ENCODE results near the gene PKP4.

The PKP4 gene

DNA sequence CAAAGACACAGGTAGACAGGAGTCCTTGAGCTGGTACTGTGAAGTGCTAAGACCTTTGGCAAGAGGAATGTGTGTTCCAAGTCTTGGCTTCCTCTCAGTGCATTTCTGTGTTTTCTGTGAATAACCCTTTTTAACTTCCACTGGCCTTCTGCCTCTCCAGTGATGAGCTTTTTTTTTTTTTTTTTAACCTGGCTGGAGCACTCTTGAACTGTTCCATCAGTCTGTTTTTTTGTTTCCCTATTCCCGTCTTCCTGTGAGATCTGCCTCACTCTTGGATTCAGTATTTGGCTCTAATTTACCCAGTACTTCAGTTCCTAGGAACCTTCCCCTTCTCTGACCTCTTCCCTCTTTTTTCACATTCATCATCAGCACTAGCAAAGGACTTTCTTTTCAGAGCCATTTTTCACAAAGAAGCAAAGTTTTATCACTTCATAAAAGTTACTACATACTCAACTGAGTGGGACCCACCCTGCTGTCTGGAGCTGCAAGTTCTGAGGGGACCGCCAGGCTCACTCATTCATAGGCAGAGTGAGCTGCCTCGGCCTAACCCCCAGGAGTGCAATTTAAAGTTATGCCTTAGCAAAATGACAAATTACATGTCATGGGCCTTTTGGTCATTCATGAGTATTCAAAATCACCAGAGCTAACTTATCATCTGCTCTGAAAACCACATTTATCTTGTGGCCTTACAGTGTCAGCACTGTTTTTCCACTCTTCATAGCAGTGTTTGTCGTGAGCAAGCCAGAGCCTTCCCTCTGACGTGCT, 211.4 kb downstream of the PKP4 start:
- no peak for DNase-seq (ENCODE audit: extremely low spot score)
- CTCF ChIA-PET: no interaction called here
- TF ChIP-seq CTBP1 (IDR thresholded peaks at IDR 0.05; ENCODE audit: borderline replicate concordance) (no peak), ELF4 (IDR thresholded peaks at IDR 0.05) (no peak), SP1 (IDR thresholded peaks at IDR 0.05) (no peak), NFRKB (IDR thresholded peaks at IDR 0.05) (no peak), FOXM1 (IDR thresholded peaks at IDR 0.05; ENCODE audit: borderline replicate concordance) (no peak), L3MBTL2 (conservative IDR thresholded peaks at IDR 0.05) (no peak), SUZ12 (IDR thresholded peaks at IDR 0.05) (no peak), HDGF (IDR thresholded peaks at IDR 0.05; ENCODE audit: borderline replicate concordance) (no peak), FOXA1 (IDR thresholded peaks at IDR 0.05) (no peak), FOXK2 (IDR thresholded peaks at IDR 0.05) (no peak), BHLHE40 (IDR thresholded peaks at IDR 0.05; ENCODE audit: borderline replicate concordance) (no peak), LEF1 (IDR thresholded peaks at IDR 0.05; ENCODE audit: borderline replicate concordance) (no peak), ARNT (IDR thresholded peaks at IDR 0.05) (no peak), ZNF384 (IDR thresholded peaks at IDR 0.05) (no peak), TARDBP (IDR thresholded peaks at IDR 0.05) (no peak)
- TF ChIP-seq, protein P1, sequence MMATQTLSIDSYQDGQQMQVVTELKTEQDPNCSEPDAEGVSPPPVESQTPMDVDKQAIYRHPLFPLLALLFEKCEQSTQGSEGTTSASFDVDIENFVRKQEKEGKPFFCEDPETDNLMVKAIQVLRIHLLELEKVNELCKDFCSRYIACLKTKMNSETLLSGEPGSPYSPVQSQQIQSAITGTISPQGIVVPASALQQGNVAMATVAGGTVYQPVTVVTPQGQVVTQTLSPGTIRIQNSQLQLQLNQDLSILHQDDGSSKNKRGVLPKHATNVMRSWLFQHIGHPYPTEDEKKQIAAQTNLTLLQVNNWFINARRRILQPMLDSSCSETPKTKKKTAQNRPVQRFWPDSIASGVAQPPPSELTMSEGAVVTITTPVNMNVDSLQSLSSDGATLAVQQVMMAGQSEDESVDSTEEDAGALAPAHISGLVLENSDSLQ (IDR thresholded peaks at IDR 0.05): no peak
- POLR2A ChIA-PET: no interaction called here

DNA sequence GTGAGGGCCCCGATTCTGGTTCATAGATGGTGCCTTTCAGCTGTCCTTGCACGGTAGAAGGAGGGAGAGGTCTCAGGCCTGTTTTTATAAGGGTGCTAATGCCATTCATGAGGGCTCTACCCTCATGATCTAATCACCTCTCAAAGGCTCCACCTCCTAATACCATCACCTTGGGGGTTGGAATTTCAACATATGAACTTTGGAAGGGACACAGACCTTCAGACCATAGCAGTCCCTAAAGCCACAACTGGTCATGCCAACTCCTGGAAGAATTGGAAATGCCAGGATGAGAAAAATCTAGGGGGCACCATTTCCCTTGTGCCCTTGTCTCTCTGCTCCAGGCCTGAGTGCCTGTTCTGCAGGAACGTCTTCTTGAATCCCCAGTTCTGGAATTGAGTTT, 213.5 kb downstream of the PKP4 start:
- no peak for DNase-seq (ENCODE audit: extremely low spot score)
- ChIA-PET CTCF (no interaction called here), POLR2A (no interaction called here)
- TF ChIP-seq FOXK2 (IDR thresholded peaks at IDR 0.05): no peak

- no peak for TF ChIP-seq L3MBTL2 (conservative IDR thresholded peaks at IDR 0.05)
- TF ChIP-seq NFRKB (IDR thresholded peaks at IDR 0.05): no peak
- no peak for TF ChIP-seq ARNT (IDR thresholded peaks at IDR 0.05)
- no peak for TF ChIP-seq HDGF (IDR thresholded peaks at IDR 0.05; ENCODE audit: borderline replicate concordance)
- TF ChIP-seq, protein P1 (IDR thresholded peaks at IDR 0.05): no peak
- no peak for TF ChIP-seq FOXM1 (IDR thresholded peaks at IDR 0.05; ENCODE audit: borderline replicate concordance)
- no peak for TF ChIP-seq CTBP1 (IDR thresholded peaks at IDR 0.05; ENCODE audit: borderline replicate concordance)
- TF ChIP-seq SUZ12 (IDR thresholded peaks at IDR 0.05): no peak
- TF ChIP-seq SP1 (IDR thresholded peaks at IDR 0.05): no peak
- TF ChIP-seq ZNF384 (IDR thresholded peaks at IDR 0.05): no peak
- no peak for TF ChIP-seq TARDBP (IDR thresholded peaks at IDR 0.05)
- TF ChIP-seq BHLHE40 (IDR thresholded peaks at IDR 0.05; ENCODE audit: borderline replicate concordance): no peak
- TF ChIP-seq ELF4 (IDR thresholded peaks at IDR 0.05): no peak
- TF ChIP-seq FOXA1 (IDR thresholded peaks at IDR 0.05): no peak
- TF ChIP-seq LEF1 (IDR thresholded peaks at IDR 0.05; ENCODE audit: borderline replicate concordance): no peak
- no peak for TF ChIP-seq FOXK2 (IDR thresholded peaks at IDR 0.05)
- no peak for DNase-seq (ENCODE audit: extremely low spot score)
- ChIA-PET POLR2A (no interaction called here), CTCF (no interaction called here)
Measured at GRCh38 chr2:158671360-158672245, 214.9 kb downstream of the PKP4 start.

- POLR2A ChIA-PET: no interaction called here
- CTCF ChIA-PET: no interaction called here
- DNase-seq (ENCODE audit: extremely low spot score): no peak
- TF ChIP-seq FOXK2 (IDR thresholded peaks at IDR 0.05) (no peak), HDGF (IDR thresholded peaks at IDR 0.05; ENCODE audit: borderline replicate concordance) (no peak), SUZ12 (IDR thresholded peaks at IDR 0.05) (no peak), ARNT (IDR thresholded peaks at IDR 0.05) (no peak), TARDBP (IDR thresholded peaks at IDR 0.05) (no peak), ZNF384 (IDR thresholded peaks at IDR 0.05) (no peak)
Measured at GRCh38 chr2:158676295-158676694, 219.5 kb downstream of the PKP4 start.

- ChIA-PET CTCF (no interaction called here), POLR2A (no interaction called here)
- DNase-seq (ENCODE audit: extremely low spot score): no peak
- no peak for TF ChIP-seq TARDBP (IDR thresholded peaks at IDR 0.05)
- no peak for TF ChIP-seq FOXK2 (IDR thresholded peaks at IDR 0.05)
- TF ChIP-seq, protein P1 (IDR thresholded peaks at IDR 0.05): no peak
- no peak for TF ChIP-seq SUZ12 (IDR thresholded peaks at IDR 0.05)
- no peak for TF ChIP-seq BHLHE40 (IDR thresholded peaks at IDR 0.05; ENCODE audit: borderline replicate concordance)
- no peak for TF ChIP-seq NFRKB (IDR thresholded peaks at IDR 0.05)
- no peak for TF ChIP-seq LEF1 (IDR thresholded peaks at IDR 0.05; ENCODE audit: borderline replicate concordance)
- TF ChIP-seq L3MBTL2 (conservative IDR thresholded peaks at IDR 0.05): no peak
- TF ChIP-seq ELF4 (IDR thresholded peaks at IDR 0.05): no peak
- no peak for TF ChIP-seq CTBP1 (IDR thresholded peaks at IDR 0.05; ENCODE audit: borderline replicate concordance)
- TF ChIP-seq FOXM1 (IDR thresholded peaks at IDR 0.05; ENCODE audit: borderline replicate concordance): no peak
- no peak for TF ChIP-seq HDGF (IDR thresholded peaks at IDR 0.05; ENCODE audit: borderline replicate concordance)
- TF ChIP-seq SP1 (IDR thresholded peaks at IDR 0.05): no peak
- TF ChIP-seq ZNF384 (IDR thresholded peaks at IDR 0.05): no peak
- TF ChIP-seq FOXA1 (IDR thresholded peaks at IDR 0.05): no peak
- TF ChIP-seq ARNT (IDR thresholded peaks at IDR 0.05): no peak
Measured at GRCh38 chr2:158676696-158677095, 219.9 kb downstream of the PKP4 start.

GRCh38 chr2:158677542-158677941, 220.8 kb downstream of the PKP4 start:
- TF ChIP-seq FOXK2 (IDR thresholded peaks at IDR 0.05) (no peak), SUZ12 (IDR thresholded peaks at IDR 0.05) (no peak), HDGF (IDR thresholded peaks at IDR 0.05; ENCODE audit: borderline replicate concordance) (no peak), FOXA1 (IDR thresholded peaks at IDR 0.05) (no peak), FOXM1 (IDR thresholded peaks at IDR 0.05; ENCODE audit: borderline replicate concordance) (no peak), SP1 (IDR thresholded peaks at IDR 0.05) (no peak), BHLHE40 (IDR thresholded peaks at IDR 0.05; ENCODE audit: borderline replicate concordance) (no peak), TARDBP (IDR thresholded peaks at IDR 0.05) (no peak), ELF4 (IDR thresholded peaks at IDR 0.05) (no peak), ARNT (IDR thresholded peaks at IDR 0.05) (no peak), ZNF384 (IDR thresholded peaks at IDR 0.05) (no peak)
- TF ChIP-seq, protein P1 (IDR thresholded peaks at IDR 0.05): no peak
- ChIA-PET CTCF (no interaction called here), POLR2A (no interaction called here)
- no peak for DNase-seq (ENCODE audit: extremely low spot score)
